PC-9 (cell line): ENCODE data around the gene LAMB4. TPM values are rescaled to one million over a fixed set of nuclear protein-coding genes. Genes with fewer than 3 reads are reported as not detected.
A peak's percentile ranks its signal among the peaks of the same experiment; 100 is the strongest.

ENCODE experiments used
- BruUV-seq: library from RNA; stranded (reverse); fragments of 400-500 nt; replicated peaks from 2 replicates; lab custom pipeline; 2021; lab: Mats Ljungman, UMichigan
- CTCF ChIA-PET: fragments of 300-600 bp; sonication (Branson Sonifier 250); formaldehyde crosslinking; loops from one replicate; lab custom pipeline; 2022; ENCODE audit warnings: antibody characterized with exemption; lab: Charles Lee
- POLR2A ChIA-PET: fragments of 300-600 bp; sonication (Branson Sonifier 250); formaldehyde crosslinking; loops from one replicate; lab custom pipeline; 2022; ENCODE audit warnings: antibody characterized with exemption; ENCODE audit not compliant: unreplicated experiment; lab: Charles Lee
- DNase-seq, 2 experiments: peaks; one replicate each; pipeline versions ENCODE4 v3.0.0 to v3.0.0-alpha.2; 2015 to 2022; ENCODE audit warnings: mixed read lengths in 1 of 2
- H2AFZ ChIP-seq: fragments of 200-600 bp; sonication (generic); 2 replicates; pipeline ENCODE4 v1.8.1; 2017; ENCODE audit warnings: antibody characterized with exemption
- H3F3A ChIP-seq: fragments of 200-600 bp; sonication (generic); 2 replicates; pipeline ENCODE4 v1.8.1; 2017; ENCODE audit warnings: antibody characterized with exemption, mild to moderate bottlenecking, low read depth; ENCODE audit not compliant: insufficient read depth
- H3K27ac ChIP-seq: fragments of 200-600 bp; sonication (generic); 2 replicates; pipeline ENCODE4 v1.6.1; 2016; ENCODE audit warnings: mixed run types
- H3K27me3 ChIP-seq: fragments of 200-600 bp; sonication (generic); 2 replicates; pipeline ENCODE4 v1.6.1; 2016; ENCODE audit warnings: low read depth, mixed run types; ENCODE audit not compliant: insufficient read depth
- H3K36me3 ChIP-seq: fragments of 200-600 bp; sonication (generic); 2 replicates; pipeline ENCODE4 v1.6.1; 2016; ENCODE audit warnings: low read depth, mixed run types
- H3K4me1 ChIP-seq: fragments of 200-600 bp; sonication (generic); replicated peaks from 2 replicates; pipeline ENCODE4 v1.6.1; 2016; ENCODE audit warnings: mixed run types; ENCODE audit not compliant: insufficient read depth
- H3K4me2 ChIP-seq: fragments of 200-600 bp; sonication (generic); 2 replicates; pipeline ENCODE4 v1.6.1; 2017; ENCODE audit warnings: mixed run types
- H3K4me3 ChIP-seq: fragments of 200-600 bp; sonication (generic); 2 replicates; pipeline ENCODE4 v1.6.1; 2016; ENCODE audit warnings: mixed run types
- H3K79me2 ChIP-seq: fragments of 200-600 bp; sonication (generic); 2 replicates; pipeline ENCODE4 v1.6.1; 2017; ENCODE audit warnings: low read depth, mixed run types
- H3K9me2 ChIP-seq: fragments of 200-600 bp; sonication (generic); 2 replicates; pipeline ENCODE4 v1.8.1; 2017; ENCODE audit warnings: mild to moderate bottlenecking; ENCODE audit not compliant: insufficient read depth
- H3K9me3 ChIP-seq: fragments of 200-600 bp; sonication (generic); 2 replicates; pipeline ENCODE4 v1.8.1; 2016; ENCODE audit warnings: low read depth; ENCODE audit not compliant: insufficient read depth
- H4K20me1 ChIP-seq: fragments of 200-600 bp; sonication (generic); 2 replicates; pipeline ENCODE4 v1.8.1; 2017; ENCODE audit not compliant: insufficient read depth
- EZH2 ChIP-seq: fragments of 200-600 bp; sonication (generic); IDR thresholded peaks from 2 replicates; pipeline ENCODE4 v1.8.0; 2017; ENCODE audit warnings: antibody characterized with exemption, low read depth
- intact Hi-C: fragments of 100-400 bp; cut with micrococcal nuclease; formaldehyde crosslinking; loops from one replicate; pipeline ENCODE4 v1.10.0; 2022; ENCODE audit not compliant: unreplicated experiment
- total RNA-seq: library from RNA; stranded (reverse); gene quantifications from 2 replicates; pipeline ENCODE4 v1.2.3, GENCODE V29; 2021
- TF ChIP-seq, protein P1 (sequence below): fragments of 200-600 bp; sonication (generic); conservative IDR thresholded peaks from 2 replicates; pipeline ENCODE4 v1.6.1; 2017; ENCODE audit warnings: mixed run types, antibody characterized with exemption, mild to moderate bottlenecking, moderate library complexity

Gene LAMB4
- total RNA-seq, 1 experiment from 2014 or later, result 0.83 TPM

DNA sequence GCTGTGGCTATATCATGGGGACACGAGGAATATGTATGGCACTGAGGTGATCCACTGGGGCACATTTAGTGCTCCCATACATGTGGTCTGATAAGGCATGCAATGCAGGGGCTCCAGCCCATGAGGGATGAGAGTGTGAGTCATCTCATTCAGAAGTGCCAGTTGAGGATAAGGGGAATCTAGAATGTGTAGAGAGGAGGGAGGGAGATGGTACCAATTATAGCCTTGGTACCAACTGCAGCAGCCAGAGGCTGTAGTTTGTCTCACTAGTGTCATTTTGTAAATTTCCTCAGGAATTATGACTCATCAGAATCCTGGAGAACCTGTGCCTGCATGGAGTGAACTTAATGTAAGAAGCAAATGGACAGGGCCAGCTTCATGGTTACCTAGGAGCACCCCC lies 46.2 kb downstream of the LAMB4 start:
- CTCF ChIA-PET, result interaction anchor here (0.5 kb wide), 1 partner anchor 1338 kb away, joined by 4 read pairs; no protein-coding TSS in a partner anchor
- no peak overlapping the region for H3K4me2 ChIP-seq
- peaks cover 16% of the 10 kb centered on the region for H3K4me1 ChIP-seq
- no peaks in the 10 kb centered on the region for H3K9me2 ChIP-seq
- POLR2A ChIA-PET, result interaction anchor here (0.6 kb wide), 1 partner anchor 10 kb away, joined by 22 read pairs; no protein-coding TSS in a partner anchor
- H3K4me3 ChIP-seq, result no peak overlapping the region
- H3K27ac ChIP-seq, result no peak overlapping the region
- no peaks in the 10 kb centered on the region for H3K27me3 ChIP-seq
- intact Hi-C loops, result no loop called here
- no peaks in the 10 kb centered on the region for H4K20me1 ChIP-seq
- no peak for DNase-seq
- H3F3A ChIP-seq, result no peaks in the 10 kb centered on the region
- H3K36me3 ChIP-seq, result no peaks in the 10 kb centered on the region
- H3K79me2 ChIP-seq, result no peaks in the 10 kb centered on the region
- H3K9me3 ChIP-seq, result peaks cover 8% of the 10 kb centered on the region
- no TSS peak for BruUV-seq
- TF ChIP-seq, protein P1, sequence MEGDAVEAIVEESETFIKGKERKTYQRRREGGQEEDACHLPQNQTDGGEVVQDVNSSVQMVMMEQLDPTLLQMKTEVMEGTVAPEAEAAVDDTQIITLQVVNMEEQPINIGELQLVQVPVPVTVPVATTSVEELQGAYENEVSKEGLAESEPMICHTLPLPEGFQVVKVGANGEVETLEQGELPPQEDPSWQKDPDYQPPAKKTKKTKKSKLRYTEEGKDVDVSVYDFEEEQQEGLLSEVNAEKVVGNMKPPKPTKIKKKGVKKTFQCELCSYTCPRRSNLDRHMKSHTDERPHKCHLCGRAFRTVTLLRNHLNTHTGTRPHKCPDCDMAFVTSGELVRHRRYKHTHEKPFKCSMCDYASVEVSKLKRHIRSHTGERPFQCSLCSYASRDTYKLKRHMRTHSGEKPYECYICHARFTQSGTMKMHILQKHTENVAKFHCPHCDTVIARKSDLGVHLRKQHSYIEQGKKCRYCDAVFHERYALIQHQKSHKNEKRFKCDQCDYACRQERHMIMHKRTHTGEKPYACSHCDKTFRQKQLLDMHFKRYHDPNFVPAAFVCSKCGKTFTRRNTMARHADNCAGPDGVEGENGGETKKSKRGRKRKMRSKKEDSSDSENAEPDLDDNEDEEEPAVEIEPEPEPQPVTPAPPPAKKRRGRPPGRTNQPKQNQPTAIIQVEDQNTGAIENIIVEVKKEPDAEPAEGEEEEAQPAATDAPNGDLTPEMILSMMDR, result no peak
- no peak for TF ChIP-seq EZH2
- H2AFZ ChIP-seq, result no peak overlapping the region

DNA sequence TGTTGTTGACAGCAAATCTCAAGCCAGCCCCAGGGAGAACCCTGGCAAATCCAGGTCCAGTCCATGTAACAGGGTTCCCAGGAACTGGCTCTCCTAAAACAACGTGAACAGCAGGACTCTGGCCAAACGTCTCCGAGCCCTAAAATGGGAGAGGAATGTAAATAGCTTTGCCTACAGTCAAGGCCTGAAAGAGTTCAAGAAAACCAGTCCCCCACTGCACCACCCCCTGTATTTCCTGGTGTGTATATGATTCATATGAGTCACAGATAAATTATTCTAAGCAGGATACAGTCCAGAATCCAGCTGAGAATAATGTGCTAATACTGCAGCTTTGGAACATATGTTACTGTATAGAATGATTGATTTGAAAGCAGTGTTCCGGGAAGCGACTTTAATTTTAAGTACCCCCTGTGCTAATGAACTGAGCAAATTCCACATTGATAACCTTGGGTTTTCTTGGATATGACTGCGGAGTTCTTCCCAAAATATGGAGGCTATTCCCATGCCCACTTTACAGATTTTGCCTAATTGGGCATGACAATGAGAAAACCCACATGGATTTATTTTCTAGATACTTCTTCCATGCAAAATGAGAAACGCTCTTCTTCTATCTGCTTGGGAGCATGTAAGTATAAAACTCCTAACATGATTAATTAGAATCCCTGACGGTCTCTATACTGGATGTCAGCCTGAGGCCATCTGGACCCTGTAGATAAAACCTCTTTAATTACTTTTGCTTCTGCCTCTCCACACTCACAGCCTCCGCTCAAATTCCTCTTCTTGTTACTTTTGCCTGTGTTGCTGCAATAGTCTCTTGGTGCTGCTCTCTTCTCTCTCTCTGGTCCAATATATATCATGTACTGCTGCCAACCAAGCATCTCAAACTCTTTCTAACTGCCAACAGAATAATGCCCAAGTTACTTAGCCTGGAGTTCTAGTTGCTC lies 50.2 kb downstream of the LAMB4 start:
- no peak overlapping the region for H3K27ac ChIP-seq
- POLR2A ChIA-PET, result interaction anchor here (0.6 kb wide), 3 partner anchors 14 to 1559 kb away, joined by 5 to 6 read pairs (median 6); no protein-coding TSS in a partner anchor
- no peak overlapping the region for H2AFZ ChIP-seq
- H3K9me2 ChIP-seq, result no peaks in the 10 kb centered on the region
- peak; percentile 46 to 65 for DNase-seq
- peaks cover 10% of the 10 kb centered on the region for H3K4me1 ChIP-seq
- H3K36me3 ChIP-seq, result no peaks in the 10 kb centered on the region
- CTCF ChIA-PET, result interaction anchor here (0.7 kb wide), 1 partner anchor 10 kb away, joined by 3 read pairs; no protein-coding TSS in a partner anchor
- no peak overlapping the region for H3K4me3 ChIP-seq
- peaks cover 8% of the 10 kb centered on the region for H3K9me3 ChIP-seq
- BruUV-seq, result no TSS peak
- H3K79me2 ChIP-seq, result no peaks in the 10 kb centered on the region
- no peak for TF ChIP-seq EZH2
- TF ChIP-seq, protein P1, result no peak
- no peaks in the 10 kb centered on the region for H3F3A ChIP-seq
- H3K27me3 ChIP-seq, result no peaks in the 10 kb centered on the region
- H3K4me2 ChIP-seq, result peak overlapping the region; percentile 26; the same call in 1 of the 2 replicates
- intact Hi-C loops, result no loop called here
- H4K20me1 ChIP-seq, result no peaks in the 10 kb centered on the region

DNA sequence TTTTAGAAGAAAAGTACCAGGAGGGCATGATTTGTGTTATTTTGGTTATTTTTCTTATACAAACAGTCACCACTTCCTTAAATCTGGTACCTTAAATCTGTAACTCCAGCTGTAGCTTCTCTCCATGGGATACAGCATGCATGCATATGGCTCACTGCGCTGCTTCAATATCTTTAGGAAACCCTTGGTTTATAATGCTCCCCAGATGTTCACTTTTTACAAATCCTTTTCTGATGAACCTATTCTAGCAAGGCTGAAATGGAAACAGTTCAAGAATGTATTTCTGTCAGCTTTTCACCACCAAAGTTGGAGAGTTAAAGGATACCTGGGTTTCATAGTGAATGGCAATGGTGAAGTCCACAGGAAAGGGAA lies 50.9 kb downstream of the LAMB4 start:
- no peaks in the 10 kb centered on the region for H3K9me2 ChIP-seq
- H3K27me3 ChIP-seq, result no peaks in the 10 kb centered on the region
- no peak overlapping the region for H3K27ac ChIP-seq
- ChIA-PET CTCF (no interaction called here), POLR2A (no interaction called here)
- H3K4me3 ChIP-seq, result no peak overlapping the region
- no peak for TF ChIP-seq EZH2
- TF ChIP-seq, protein P1, result no peak
- no peak overlapping the region for H2AFZ ChIP-seq
- intact Hi-C loops, result no loop called here
- H4K20me1 ChIP-seq, result no peaks in the 10 kb centered on the region
- H3K79me2 ChIP-seq, result no peaks in the 10 kb centered on the region
- H3K36me3 ChIP-seq, result no peaks in the 10 kb centered on the region
- no peak for DNase-seq
- no peaks in the 10 kb centered on the region for H3F3A ChIP-seq
- peaks cover 10% of the 10 kb centered on the region for H3K4me1 ChIP-seq
- H3K9me3 ChIP-seq, result peaks cover 8% of the 10 kb centered on the region
- BruUV-seq, result no TSS peak
- H3K4me2 ChIP-seq, result 0 out of 2 replicates have a peak overlapping the region, but pooled peaks have one; percentile 26
